MM.1S (cell line): ENCODE data around the gene FCSK.

Source experiments
- CTCF ChIP-seq: fragments of 300-600 bp; sonication (generic); IDR thresholded peaks from 2 replicates; pipeline ENCODE4 v1.5.1; 2016; ENCODE audit warnings: antibody characterized with exemption, low read length, mixed read lengths
- EZH2 ChIP-seq: fragments of 300-600 bp; sonication (generic); optimal IDR thresholded peaks from 2 replicates; pipeline ENCODE3; 2017; ENCODE audit warnings: low read depth, mild to moderate bottlenecking, antibody characterized with exemption, low read length, mixed read lengths
- EZH2phosphoT487 ChIP-seq: fragments of 300-600 bp; sonication (generic); IDR thresholded peaks from 2 replicates; pipeline ENCODE4 v1.6.1; 2018; ENCODE audit warnings: antibody characterized with exemption, low read length

DNA sequence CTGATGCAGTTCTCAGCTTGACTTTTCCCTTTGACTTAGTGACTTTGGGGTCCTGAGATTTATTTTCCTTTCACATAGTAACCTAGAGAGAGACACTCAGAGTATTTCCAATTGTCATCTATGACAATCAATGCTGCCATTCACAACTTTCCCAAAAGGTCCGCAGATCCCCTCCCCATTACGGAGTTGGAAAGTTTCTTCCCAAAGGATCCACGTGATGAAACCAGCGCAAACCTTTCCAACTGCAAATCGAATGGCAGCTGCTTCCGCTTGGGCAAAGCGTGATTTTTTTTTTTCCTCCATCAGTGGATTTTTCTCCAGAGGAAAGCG is 538 bp upstream of the FCSK start:
- no peak for TF ChIP-seq CTCF
- no peak for TF ChIP-seq EZH2phosphoT487
- no peak for TF ChIP-seq EZH2
